ENCODE measurements around the gene ISCU.

DNA sequence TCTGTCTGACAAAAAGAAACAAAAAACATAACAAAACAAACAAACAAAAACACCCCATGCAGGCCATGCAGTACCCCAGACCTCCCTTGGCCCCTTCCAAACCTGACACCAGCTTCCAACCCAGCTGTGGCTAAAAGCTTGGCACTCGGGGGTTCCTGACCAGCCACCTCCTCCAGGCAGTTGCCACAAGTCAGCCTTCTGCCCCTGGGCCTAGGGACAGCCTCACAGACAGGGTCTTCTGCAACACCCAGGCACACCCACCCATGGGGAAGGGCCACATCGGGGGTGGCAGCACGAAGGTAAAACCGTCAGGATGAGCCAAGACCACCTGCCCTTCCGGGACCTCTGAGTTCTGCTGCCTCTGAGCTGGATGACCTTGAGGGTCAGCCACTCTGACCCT is 46.2 kb downstream of the ISCU start:
- no peak for TF ChIP-seq RFX5 (IDR thresholded peaks at IDR 0.05; ENCODE audit: low read depth, low read length)
- TF ChIP-seq POLR2AphosphoS5 (IDR thresholded peaks at IDR 0.05; ENCODE audit: control insufficient read depth, insufficient read depth, low read depth, low read length): no peak
- no peak for TF ChIP-seq RNF2 (IDR thresholded peaks at IDR 0.05)
- TF ChIP-seq JUND (IDR thresholded peaks at IDR 0.05; ENCODE audit: borderline replicate concordance, low read depth, low read length): no peak
- TF ChIP-seq JUND (tag; IDR thresholded peaks at IDR 0.05; ENCODE audit: borderline replicate concordance, low read depth, low read length): no peak
- no peak for TF ChIP-seq CBFB (CRISPR knock-in tag; IDR thresholded peaks at IDR 0.05)
- TF ChIP-seq, protein P1, sequence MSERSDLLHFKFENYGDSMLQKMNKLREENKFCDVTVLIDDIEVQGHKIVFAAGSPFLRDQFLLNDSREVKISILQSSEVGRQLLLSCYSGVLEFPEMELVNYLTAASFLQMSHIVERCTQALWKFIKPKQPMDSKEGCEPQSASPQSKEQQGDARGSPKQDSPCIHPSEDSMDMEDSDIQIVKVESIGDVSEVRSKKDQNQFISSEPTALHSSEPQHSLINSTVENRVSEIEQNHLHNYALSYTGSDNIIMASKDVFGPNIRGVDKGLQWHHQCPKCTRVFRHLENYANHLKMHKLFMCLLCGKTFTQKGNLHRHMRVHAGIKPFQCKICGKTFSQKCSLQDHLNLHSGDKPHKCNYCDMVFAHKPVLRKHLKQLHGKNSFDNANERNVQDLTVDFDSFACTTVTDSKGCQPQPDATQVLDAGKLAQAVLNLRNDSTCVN (CRISPR knock-in tag; IDR thresholded peaks at IDR 0.05): no peak
- no peak for TF ChIP-seq SREBF1 (IDR thresholded peaks at IDR 0.05; ENCODE audit: borderline replicate concordance, low read depth, low read length)
- no peak for TF ChIP-seq KLF13 (tag; IDR thresholded peaks at IDR 0.05; ENCODE audit: borderline replicate concordance, low read depth)
